HG03103 (cell line): ENCODE results near the gene CDK5RAP2.
"Not testable (repeated sequence)": the region's sequence is repeated elsewhere in the genome, so short reads cannot be mapped to it uniquely, and the experiment has no call there.

Source experiments
- ATAC-seq: cut with Tn5 transposase; IDR thresholded peaks from one replicate; pipeline ENCODE4 v1.9.1; 2021; ENCODE audit warnings: low read depth; ENCODE audit not compliant: unreplicated experiment

Gene CDK5RAP2

DNA sequence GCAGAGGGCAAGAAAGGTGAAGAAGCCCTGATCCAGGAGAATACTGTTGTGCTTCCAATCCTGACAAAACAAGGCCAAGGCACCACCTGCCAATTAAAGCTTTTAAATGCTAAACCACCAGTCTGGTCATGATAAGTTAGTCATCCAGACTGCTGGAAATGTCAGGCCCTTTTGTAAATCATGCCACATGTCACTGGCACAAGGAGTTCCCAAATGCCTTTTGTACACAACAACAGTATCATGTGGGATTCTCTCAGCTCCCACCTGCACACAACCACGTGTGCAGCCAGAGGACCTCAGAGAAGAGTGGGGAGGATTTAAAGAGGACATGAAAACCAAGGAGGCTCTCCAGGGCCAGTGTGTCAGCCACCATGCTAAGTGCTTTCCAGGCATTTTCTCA lies 99.3 kb downstream of the CDK5RAP2 start:
- no peak for ATAC-seq

DNA sequence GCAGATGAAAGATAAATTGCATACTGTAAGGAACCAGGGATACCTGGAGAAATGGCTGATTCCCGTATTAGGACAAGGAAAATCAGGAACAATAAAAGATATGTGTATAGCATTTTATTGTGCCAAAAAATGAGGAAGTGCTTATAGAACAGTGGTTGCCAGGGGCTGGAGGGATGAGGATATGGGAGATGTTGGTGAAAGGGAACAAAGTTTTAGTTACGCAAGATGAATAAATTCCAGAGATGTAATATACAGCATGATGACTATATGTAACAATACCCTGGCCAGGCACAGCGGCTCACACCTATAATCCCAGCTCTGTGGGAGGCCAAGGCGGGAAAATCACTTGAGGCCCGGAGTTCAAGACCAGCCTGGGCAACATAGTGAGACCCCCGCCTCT lies 101.8 kb downstream of the CDK5RAP2 start:
- no peak for ATAC-seq

DNA sequence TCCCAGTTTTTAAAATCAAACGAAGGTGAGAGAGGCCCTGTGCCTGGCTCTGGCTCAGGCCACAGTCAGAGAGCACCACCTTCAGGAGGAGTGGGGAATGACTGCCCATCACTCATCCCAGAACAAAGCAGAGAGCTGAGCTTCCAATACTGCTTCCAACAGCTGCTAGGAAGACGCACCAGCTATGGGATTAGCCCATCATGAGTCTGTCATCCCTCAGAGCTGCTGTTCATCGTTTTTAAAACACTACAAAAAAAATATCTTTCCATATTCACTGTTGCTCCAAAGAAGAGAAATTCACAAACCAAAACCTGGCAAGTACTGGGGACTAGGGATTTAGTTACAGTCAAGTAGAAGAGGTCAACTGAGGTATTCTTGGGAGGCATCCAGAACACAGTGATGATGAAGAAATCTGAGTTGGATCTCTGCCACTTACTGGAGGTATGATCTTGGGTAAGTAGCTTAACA lies 102.4 kb downstream of the CDK5RAP2 start:
- no peak for ATAC-seq

DNA sequence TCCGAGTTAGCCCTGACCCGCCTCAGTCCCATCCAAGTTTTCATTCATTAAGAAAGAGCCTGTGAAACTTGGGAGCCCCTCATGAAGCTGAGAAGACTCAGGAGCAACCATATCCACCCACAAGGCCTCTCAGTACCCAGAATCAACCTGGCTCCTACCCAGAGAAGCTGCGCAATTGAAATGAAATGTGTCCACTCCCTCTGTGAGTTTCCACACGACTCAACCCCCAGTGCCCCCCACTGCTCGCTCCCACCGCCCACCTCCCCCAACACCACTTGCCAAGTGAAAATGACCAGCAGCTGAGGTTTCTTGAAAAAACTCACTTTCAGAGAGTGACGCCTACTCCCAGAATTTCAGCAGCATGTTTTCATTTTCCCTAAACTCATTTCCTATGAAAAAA lies 104.6 kb downstream of the CDK5RAP2 start:
- no peak for ATAC-seq

DNA sequence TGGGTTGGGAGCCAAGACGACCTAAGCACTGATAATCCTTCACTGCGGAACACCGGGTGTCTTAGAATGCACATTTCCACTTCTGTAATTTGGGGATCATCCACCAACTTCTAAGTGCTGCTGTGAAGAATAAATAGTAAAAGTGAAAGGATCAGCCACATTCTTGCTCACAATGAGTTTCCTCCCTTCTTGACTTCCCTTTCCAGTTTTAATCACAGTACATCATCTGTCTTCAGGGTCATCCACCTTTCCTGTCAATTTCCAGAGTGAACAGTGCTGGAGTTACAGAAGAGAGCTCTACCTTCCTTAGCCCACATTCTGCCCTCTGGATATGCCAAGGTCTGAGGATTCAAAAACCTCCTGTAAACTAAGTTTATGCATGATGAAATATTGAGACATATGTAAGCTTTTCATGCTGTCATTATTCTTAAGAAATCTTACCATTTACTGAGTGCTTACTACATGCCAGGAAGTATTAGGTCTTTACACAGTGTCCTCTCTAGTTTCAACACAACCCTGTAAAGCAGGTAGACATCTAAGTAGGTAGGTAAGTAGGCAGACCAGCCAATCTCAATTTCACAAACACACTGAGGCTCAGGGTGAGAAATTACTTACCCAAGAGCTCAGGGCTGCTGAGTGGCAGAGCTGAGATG lies 105.2 kb downstream of the CDK5RAP2 start:
- no peak for ATAC-seq

DNA sequence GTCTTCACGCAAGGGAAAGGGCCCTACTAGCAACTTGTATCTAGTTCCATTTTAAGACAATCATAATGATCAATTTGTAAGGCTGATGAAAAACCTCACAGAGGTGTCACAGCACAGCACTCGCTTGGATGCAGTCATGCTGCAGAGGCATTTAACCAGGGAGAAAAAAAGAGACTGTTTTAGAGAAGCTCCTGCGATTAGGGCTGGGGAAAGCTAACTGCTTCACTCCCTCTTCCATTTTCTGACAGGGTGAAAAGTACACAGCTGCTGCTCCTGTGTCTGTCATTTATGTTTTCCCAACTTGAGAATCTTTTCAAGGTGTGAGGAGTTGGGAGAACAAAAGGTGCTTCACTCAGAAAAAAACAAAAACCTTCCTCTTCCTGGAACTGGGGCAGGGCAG lies 106.4 kb downstream of the CDK5RAP2 start:
- ATAC-seq: no peak

DNA sequence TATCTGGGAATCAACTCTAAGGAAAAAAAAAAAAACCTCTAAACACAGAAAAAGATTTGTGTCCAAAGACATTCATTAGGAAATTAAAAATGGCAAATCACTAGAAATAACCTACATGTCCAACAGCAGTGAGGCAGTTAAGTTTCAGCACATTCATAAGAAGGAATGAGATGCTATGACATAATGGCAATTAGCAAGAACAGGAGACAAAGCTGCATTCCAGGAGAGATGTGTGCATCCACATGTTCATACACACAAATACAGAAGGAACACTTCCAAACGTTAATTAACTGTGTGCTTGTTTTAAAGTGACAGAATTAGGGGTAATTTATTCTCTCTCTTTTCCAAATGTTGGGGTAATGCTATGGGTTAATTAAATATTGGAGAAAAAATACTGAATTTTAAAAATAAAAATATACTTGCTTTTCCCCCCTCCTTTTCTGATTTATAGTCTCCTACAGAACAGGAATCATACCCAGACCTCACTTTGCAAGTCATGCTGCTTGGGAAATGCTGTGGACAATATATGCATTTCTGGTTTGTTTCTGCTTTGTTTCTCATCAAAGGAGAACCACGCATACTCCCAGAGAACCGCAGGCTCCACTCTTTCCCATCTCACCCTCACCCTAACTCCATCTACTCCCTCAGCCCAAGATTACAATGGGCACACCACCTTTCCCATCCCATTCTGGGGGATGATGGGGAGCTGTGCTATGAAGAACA lies 114.1 kb downstream of the CDK5RAP2 start:
- no peak for ATAC-seq

DNA sequence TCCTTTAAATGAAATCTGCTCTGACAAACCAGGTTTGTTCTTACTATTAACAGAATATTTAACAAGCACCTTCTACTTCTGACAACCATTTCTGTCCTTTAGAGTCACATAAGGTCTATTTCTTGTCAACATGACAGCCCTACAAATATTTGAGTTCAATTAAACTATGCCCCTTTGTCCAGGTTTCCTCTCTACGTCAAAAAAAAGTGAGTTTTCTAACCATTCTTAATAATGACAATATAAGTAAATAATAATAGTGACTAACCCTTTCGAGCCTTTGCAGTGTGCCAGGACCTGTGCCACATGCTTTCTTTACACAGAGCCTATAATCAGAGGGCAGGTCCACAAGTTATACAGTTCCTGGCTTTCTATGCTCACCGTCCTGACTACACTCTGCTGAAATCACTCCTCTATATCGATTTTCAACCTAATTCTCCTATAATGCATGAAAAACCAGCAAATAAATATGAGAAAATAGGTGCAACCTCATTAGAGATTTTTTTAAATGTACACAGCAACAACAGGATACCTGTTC lies 115.0 kb downstream of the CDK5RAP2 start:
- no peak for ATAC-seq

DNA sequence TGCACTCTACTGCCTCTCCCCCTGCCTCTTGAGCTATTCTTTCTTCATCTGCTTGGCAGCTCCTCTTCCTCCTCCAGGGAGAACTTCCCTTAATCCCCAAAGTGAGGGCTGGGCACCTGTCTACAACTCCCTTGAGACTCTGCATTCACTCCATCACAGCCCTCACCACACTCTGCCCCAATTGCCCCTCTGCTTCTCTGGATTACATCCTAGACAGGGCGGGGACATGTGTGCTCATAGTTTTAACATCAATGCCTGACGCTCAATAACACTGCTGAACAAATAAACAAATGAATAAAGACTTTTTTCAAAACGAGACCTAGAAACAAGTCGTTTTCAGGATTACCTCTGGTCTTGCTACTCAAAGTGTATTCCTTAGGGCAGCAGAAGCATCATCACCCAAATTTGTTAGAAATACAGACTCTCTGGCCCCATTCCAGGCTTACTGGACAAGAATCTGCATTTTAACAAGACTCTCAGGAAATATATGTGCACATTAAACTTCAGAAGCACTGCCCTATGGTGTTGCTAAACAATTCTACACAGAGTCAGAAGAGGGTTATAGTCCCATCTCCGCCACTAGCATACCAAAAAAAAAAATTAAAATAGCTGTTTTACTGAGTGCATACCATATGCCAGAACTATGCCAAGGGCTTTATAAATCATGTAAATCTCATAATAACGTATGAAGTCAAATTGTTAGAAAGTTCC lies 115.6 kb downstream of the CDK5RAP2 start:
- ATAC-seq: no peak

DNA sequence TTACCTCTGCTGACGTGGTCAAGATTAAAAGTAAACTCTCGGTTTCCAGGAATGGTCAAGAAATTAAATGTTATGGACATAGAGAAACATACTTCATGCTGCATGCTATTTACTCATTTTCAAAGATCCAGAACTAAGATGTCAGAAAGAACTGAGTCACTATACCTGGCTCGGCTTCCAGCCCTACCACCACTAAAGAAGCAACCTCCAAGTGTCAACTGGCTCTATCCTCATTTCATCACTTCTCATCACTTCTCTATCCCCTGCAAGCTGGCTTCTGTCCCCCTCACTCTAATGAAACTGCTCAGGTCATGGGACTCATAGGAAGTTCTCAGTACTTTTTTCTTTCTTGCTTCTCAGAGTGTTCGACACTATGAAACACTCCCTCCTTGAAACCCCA lies 116.2 kb downstream of the CDK5RAP2 start:
- no peak for ATAC-seq

DNA sequence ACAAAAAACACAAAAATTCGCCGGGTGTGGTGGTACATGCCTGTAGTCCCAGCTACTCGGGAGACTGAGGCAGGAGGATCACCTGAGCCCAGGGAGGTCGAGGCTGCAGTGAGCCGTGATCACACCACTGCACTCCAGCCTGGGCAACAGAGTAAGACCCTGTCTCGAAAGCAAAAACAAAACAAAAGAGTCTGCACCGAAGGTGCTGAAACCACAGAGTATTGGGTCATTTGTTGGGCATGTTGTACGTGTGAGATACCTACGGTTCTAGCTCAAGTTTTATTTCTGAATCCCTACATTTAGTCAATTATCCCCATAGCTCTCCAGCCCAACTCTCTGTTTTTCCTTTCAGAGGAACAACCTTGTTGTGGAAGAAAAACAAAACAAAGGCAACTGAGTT lies 118.3 kb downstream of the CDK5RAP2 start:
- not testable (repeated sequence) for ATAC-seq

DNA sequence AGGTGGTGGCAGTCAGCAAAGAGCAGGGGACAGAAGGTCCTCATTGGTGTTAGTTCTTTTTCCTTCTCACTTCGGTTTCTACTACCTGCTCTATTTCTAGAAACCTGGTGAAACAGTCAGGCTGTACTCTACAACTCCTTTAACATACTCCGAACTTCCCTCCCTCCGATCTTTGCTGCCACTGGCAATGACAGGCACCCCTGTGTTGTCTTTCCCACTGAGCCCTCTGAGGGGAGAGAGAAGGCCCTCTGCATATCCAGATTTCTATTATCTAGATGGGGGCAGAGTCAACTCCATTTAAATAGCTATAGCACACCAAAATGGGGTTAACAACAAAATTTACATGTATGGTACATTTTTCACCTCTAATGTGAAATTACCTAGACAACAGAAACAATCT lies 123.7 kb downstream of the CDK5RAP2 start:
- no peak for ATAC-seq

DNA sequence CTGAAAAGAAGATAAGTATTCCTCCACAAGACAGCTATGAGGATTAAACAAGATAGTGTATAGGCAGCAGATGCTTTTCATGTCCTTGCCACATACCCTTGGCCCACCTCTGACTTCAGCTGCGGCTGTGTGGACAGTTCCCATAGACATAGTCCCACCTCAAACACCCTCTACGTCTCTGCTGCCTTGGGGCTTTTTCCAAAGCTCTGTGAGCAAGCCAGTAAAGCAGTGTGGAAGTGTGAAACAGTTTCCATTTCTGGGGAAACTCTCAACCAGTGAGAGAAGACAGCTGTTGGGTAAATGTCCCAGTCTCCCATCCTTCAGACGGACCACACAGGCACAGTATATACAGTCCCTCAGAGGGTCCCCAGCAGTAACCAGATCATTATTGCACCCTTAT lies 125.5 kb downstream of the CDK5RAP2 start:
- ATAC-seq: no peak

DNA sequence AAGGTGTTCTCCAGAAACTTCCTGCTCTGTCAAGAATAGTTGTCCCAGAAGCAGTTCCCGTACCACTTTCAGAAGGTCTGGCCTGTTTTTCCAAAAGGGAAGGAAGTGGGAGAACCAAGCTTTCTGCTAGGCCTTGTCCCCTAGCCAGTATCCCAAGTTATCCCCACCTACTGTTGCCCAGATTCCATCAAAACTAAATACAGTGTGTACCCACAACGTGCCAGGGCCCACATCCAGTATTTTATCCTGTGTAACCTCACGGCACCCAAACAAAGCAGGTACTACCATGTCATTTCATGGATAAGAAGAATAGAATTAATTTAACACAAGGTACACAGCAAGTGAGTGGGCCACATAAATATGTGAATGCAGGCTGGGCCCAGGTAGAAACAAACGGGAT lies 126.2 kb downstream of the CDK5RAP2 start:
- no peak for ATAC-seq

DNA sequence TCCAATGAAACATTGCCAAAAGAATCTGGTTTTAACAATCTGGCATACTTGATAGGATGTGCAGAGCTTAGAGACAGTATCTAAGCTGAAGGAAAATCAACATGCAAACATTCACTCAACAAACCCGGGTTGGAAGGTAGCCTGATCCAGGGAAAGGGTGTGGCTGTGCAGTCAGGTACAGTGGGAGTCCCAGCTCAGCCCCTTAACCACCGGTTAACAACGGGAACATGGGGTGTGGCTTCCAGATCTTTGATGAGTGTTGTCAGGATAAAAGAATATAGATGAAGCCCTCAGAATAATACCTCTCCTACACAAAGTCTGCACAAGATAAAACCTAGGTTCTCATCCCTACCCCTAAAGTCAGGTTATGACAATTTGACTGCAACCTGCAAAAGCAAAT lies 127.3 kb downstream of the CDK5RAP2 start:
- ATAC-seq: no peak

DNA sequence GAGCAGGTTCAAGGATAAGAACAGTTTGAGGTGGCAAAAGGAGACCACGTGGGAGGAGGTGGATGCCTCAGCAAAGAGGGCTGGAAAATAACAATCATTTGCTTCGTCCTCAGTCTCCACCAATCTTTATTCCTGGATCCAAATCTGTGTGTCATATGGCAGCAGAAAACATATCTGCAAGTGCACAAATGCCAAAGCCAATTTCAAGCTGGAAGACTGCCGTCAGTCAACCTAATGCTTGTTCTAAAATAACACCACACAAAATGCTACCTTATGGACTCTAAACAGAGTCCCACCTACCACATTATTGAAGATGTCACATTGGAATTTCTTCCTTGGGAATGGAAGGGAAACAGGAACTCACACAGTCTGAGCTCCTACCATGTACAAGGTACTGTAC lies 129.1 kb downstream of the CDK5RAP2 start:
- ATAC-seq: no peak

DNA sequence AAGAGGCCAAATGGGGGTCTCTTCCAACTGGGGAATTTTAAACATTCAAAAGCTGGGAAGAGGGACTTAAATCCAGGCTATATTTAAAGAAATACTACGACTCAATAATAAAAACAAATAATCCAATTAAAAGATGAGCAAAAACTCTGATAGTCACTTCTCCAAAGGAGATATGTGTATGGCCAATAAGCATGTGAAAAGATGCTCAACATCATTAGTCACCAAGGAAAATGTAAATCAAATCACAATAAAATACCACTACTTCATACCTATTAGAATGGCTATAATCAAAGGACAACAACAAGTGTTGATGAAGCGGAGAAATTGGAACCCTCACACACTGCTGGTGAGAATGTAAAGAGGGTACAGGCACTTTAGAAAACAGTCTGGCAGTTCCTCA lies 130.4 kb downstream of the CDK5RAP2 start:
- no peak for ATAC-seq

DNA sequence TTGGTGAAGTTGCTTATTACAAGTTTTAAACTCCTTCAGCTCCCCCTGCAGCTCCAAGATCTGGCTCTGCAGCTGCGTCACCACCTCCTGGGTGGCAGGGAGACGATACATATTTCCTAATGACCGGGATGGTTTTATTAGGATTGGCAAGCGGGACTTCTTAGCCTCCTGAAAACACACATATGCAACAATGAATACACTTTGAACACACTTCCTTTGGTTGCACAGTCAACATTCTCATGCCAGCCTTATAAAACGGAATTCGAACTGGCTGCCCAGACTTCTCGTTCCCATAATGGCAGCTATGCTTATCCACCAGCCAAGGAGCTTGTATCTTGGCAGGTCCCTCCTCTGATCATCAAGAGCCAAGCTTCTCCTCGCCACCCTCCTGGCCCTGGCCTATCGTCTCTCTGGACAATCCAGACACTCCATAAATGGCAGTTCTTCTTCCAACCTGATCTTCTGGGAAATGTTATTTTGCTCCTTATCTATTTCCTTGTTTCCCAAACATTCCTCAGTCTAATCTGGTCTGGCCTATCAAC lies 131.9 kb downstream of the CDK5RAP2 start:
- no peak for ATAC-seq

DNA sequence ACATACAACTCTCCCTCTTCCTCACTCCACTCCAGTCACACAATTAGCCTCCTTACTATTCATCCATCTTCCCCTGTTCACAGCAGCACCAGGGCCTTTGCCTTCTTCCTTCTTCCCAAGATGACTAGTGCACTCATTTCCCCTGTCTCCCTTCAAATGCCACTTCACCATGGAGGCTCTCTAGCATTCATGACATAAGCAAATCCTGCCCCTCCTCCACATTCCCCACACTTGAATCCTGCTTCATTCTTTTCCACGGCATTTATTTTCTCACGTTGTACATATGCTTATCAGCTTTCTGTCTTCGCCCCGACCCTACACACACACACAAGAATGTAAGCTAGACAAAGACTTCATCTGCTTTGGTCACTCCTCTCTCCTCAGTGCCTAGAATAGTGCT lies 133.3 kb downstream of the CDK5RAP2 start:
- no peak for ATAC-seq

DNA sequence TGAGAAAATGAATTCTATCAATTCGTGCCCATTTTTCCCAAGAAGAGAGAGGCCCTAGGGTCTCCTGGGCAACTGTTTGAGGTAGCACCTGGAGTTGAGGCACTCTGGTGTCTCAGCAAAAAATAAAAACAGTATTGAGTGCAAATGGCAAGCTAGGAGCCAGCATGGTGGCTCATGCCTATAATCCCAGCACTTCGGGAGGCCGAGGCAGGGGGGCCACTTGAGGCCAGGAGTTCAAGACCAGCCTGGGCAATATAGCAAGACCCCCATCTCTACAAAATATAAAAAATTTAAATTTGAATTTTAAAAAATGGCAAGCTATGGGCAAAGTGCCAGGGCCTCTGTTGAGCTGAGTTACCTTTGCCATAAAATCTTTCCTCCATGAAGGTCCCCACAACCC lies 136.0 kb downstream of the CDK5RAP2 start:
- no peak for ATAC-seq

DNA sequence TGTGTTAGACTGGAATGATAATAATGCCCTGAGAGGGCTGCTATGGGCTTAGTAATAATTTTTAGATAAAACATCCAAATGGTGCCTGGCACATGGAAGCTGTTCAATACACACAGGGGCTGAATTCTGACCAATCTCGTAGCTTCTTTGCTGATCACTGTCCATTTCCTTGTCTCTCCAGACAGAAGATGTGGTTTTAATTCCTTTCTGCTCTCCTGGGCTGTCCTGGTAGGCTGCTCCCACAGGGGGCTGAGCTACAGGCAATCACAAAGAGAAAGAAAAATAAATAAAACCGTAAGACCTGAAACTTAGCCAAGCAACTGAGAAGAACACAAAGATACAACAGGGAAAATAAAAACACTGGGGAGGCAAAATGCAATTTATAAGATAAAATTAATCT lies 136.5 kb downstream of the CDK5RAP2 start:
- ATAC-seq: no peak
